Hepatocyte (in vitro differentiated cells): ENCODE data around the gene CPD. TPM values are rescaled to one million over a fixed set of nuclear protein-coding genes. Genes with fewer than 3 reads are reported as not detected.

Experiments
- DNase-seq: peaks from one replicate; pipeline ENCODE4 v3.0.0-alpha.2; 2016; ENCODE audit warnings: low spot score
- H2AFZ ChIP-seq: fragments of 200-600 bp; sonication (generic); 2 replicates; pipeline ENCODE4 v1.6.0; 2016; ENCODE audit warnings: antibody characterized with exemption, mild to moderate bottlenecking
- H3K27ac ChIP-seq: fragments of 200-600 bp; sonication (generic); 2 replicates; pipeline ENCODE4 v1.5.1; 2016; ENCODE audit warnings: mild to moderate bottlenecking
- H3K27me3 ChIP-seq: fragments of 200-600 bp; sonication (generic); 2 replicates; pipeline ENCODE4 v1.6.1; 2016
- H3K36me3 ChIP-seq: fragments of 200-600 bp; sonication (generic); replicated peaks from 2 replicates; pipeline ENCODE4 v1.5.1; 2016; ENCODE audit warnings: low read depth; ENCODE audit not compliant: insufficient read depth
- H3K4me1 ChIP-seq: fragments of 200-600 bp; sonication (generic); 2 replicates; pipeline ENCODE4 v1.5.1; 2016; ENCODE audit warnings: mild to moderate bottlenecking, moderate library complexity; ENCODE audit not compliant: insufficient read depth
- H3K4me2 ChIP-seq: fragments of 200-600 bp; sonication (generic); 2 replicates; pipeline ENCODE4 v1.6.0; 2016
- H3K4me3 ChIP-seq: fragments of 200-600 bp; sonication (generic); 2 replicates; pipeline ENCODE4 v1.5.1; 2016; ENCODE audit warnings: mild to moderate bottlenecking
- H3K79me2 ChIP-seq: fragments of 200-600 bp; sonication (generic); 2 replicates; pipeline ENCODE4 v1.6.0; 2017; ENCODE audit warnings: mild to moderate bottlenecking
- H3K9me2 ChIP-seq: fragments of 200-600 bp; sonication (generic); replicated peaks from 2 replicates; pipeline ENCODE4 v1.6.0; 2017; ENCODE audit warnings: mild to moderate bottlenecking; ENCODE audit not compliant: insufficient read depth
- H3K9me3 ChIP-seq: fragments of 200-600 bp; sonication (generic); 2 replicates; pipeline ENCODE4 v1.5.1; 2016; ENCODE audit warnings: low read depth, mild to moderate bottlenecking
- H4K20me1 ChIP-seq: fragments of 200-600 bp; sonication (generic); 2 replicates; pipeline ENCODE4 v1.6.0; 2016; ENCODE audit warnings: mild to moderate bottlenecking; ENCODE audit not compliant: insufficient read depth, poor library complexity, severe bottlenecking
- EZH2 ChIP-seq: fragments of 200-600 bp; sonication (generic); IDR thresholded peaks from 2 replicates; pipeline ENCODE4 v1.6.1; 2016; ENCODE audit warnings: antibody characterized with exemption, mild to moderate bottlenecking, borderline replicate concordance
- EZH2phosphoT487 ChIP-seq: fragments of 200-600 bp; sonication (generic); IDR thresholded peaks from one replicate; pipeline ENCODE4 v1.6.1; 2018; ENCODE audit warnings: antibody characterized with exemption, mild to moderate bottlenecking, low read depth, moderate library complexity; ENCODE audit not compliant: unreplicated experiment, severe bottlenecking
- WGBS: methylation state at CpG from one replicate; pipeline ENCODE4 v1.1.6; 2016; ENCODE audit warnings: low lambda C conversion rate; ENCODE audit errors: missing lambda C conversion rate; 5-methylcytosine and 5-hydroxymethylcytosine counted together
- polyA plus RNA-seq: library from polyadenylated mRNA; unstranded; fragments of >200 nt; fragmentation: Nextera tagmentation; extraction: Ambion mirVana; gene quantifications from 2 replicates; pipeline ENCODE4 v1.2.1, GENCODE V29; 2016
- total RNA-seq: library from RNA; depleted of rRNA; stranded (reverse); fragments of >200 nt; gene quantifications from 2 replicates; pipeline ENCODE4 v1.2.3, GENCODE V29; 2014
- TF ChIP-seq, protein P1 (sequence below): fragments of 200-600 bp; sonication (generic); IDR thresholded peaks from 2 replicates; pipeline ENCODE4 v1.5.1; 2016; ENCODE audit warnings: antibody characterized with exemption, mild to moderate bottlenecking; ENCODE audit not compliant: poor library complexity

CPD gene
- total and polyA plus RNA-seq, 2 experiments from 2014 or later = 20.7 to 80.6 TPM

- Histone ChIP-seq H3K9me2 (no peaks in the 10 kb centered on the region), H4K20me1 (no peaks in the 10 kb centered on the region), H3K27ac (no peak overlapping the region), H3K4me2 (no peak overlapping the region), H3K36me3 (no peaks in the 10 kb centered on the region), H3K4me1 (no peaks in the 10 kb centered on the region), H3K9me3 (no peaks in the 10 kb centered on the region), H3K79me2 (peaks cover 7% of the 10 kb centered on the region), H3K27me3 (no peaks in the 10 kb centered on the region), H2AFZ (no peak overlapping the region), H3K4me3 (no peak overlapping the region)
- 96% methylated on average over 4 of the region's 4 CpGs for WGBS
- TF ChIP-seq EZH2phosphoT487 (no peak), EZH2 (no peak)
- TF ChIP-seq, protein P1, sequence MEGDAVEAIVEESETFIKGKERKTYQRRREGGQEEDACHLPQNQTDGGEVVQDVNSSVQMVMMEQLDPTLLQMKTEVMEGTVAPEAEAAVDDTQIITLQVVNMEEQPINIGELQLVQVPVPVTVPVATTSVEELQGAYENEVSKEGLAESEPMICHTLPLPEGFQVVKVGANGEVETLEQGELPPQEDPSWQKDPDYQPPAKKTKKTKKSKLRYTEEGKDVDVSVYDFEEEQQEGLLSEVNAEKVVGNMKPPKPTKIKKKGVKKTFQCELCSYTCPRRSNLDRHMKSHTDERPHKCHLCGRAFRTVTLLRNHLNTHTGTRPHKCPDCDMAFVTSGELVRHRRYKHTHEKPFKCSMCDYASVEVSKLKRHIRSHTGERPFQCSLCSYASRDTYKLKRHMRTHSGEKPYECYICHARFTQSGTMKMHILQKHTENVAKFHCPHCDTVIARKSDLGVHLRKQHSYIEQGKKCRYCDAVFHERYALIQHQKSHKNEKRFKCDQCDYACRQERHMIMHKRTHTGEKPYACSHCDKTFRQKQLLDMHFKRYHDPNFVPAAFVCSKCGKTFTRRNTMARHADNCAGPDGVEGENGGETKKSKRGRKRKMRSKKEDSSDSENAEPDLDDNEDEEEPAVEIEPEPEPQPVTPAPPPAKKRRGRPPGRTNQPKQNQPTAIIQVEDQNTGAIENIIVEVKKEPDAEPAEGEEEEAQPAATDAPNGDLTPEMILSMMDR = no peak
- DNase-seq = no peak
Measured at GRCh38 chr17:30449480-30449879, 70.8 kb downstream of the CPD start.

DNA sequence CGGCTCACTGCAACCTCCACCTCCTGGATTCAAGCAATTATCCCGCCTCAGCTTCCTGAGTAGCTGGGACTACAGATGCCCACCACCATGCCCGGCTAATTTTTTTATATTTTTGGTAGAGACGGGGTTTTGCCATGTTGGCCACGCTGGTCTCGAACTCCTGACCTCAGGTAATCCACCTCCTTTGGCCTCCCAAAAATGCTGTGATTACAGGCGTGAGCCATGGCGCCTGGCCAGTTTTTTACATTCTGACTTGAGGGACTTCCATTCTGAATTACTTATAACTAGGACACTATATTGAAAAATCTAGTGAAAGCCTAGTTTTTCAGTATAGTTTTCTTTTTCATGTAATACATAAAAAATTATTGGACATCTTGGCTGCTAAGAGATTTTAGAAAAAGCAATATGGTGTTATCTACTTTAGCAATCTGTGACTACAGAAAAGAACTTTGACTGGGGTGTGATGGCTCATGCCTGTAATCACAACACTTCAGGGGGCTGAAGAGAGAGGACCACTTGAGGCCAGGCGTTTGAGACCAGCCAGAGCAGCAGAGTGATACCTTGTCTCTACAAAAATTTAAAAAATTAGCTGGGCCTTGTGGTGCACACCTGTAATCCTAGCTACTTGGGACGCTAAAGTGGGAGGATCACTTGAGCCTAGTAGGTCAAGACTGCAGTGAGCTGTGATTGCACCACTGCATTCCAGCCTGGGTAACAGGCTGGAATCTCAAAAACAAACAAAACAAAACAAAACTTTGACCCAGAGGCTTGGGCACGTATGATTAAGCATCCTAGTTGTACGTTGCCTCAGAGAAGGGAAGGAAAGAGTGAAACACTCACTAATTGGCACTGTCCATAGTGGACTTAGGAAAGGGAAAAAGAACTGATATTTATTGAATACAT is 71.6 kb downstream of the CPD start:
- no peaks in the 10 kb centered on the region for H3K4me1 ChIP-seq
- 88% methylated on average over 12 of the region's 12 CpGs for WGBS
- H3K9me2 ChIP-seq = no peaks in the 10 kb centered on the region
- peaks cover 7% of the 10 kb centered on the region for H3K79me2 ChIP-seq
- H3K9me3 ChIP-seq = no peaks in the 10 kb centered on the region
- H3K4me3 ChIP-seq = no peak overlapping the region
- no peaks in the 10 kb centered on the region for H4K20me1 ChIP-seq
- no peak overlapping the region for H3K4me2 ChIP-seq
- no peaks in the 10 kb centered on the region for H3K27me3 ChIP-seq
- peak; percentile 29 for DNase-seq
- no peaks in the 10 kb centered on the region for H3K36me3 ChIP-seq
- no peak overlapping the region for H2AFZ ChIP-seq
- TF ChIP-seq EZH2 (no peak), EZH2phosphoT487 (no peak)
- TF ChIP-seq, protein P1 = no peak
- H3K27ac ChIP-seq = peak overlapping the region; percentile 49

GRCh38 chr17:30454635-30455034 is 75.9 kb downstream of the CPD start:
- Histone ChIP-seq H3K9me3 (no peaks in the 10 kb centered on the region), H3K9me2 (no peaks in the 10 kb centered on the region), H3K4me3 (no peak overlapping the region), H3K27me3 (no peaks in the 10 kb centered on the region), H3K4me2 (no peak overlapping the region), H3K36me3 (no peaks in the 10 kb centered on the region), H3K27ac (no peak overlapping the region), H4K20me1 (no peaks in the 10 kb centered on the region), H3K4me1 (no peaks in the 10 kb centered on the region), H3K79me2 (no peaks in the 10 kb centered on the region), H2AFZ (no peak overlapping the region)
- no peak for TF ChIP-seq EZH2
- TF ChIP-seq EZH2phosphoT487 = no peak
- TF ChIP-seq, protein P1 = no peak
- 97% methylated on average over 4 of the region's 4 CpGs for WGBS
- no peak for DNase-seq
